Lower leg skin (tissue), 4 donors: ENCODE measurements around the gene RAB39B. TPM values are rescaled to one million over a fixed set of nuclear protein-coding genes. Genes with fewer than 3 reads are reported as not detected.

Experiments
- DNase-seq, 2 donors: peaks; one replicate each; pipeline ENCODE4 v3.0.0-alpha.2; 2019; ENCODE audit warnings: low spot score in 2 of 2
- H3K4me3 ChIP-seq: fragments of 200-600 bp; sonication (generic); 2 replicates; pipeline ENCODE4 v1.5.1; 2017; ENCODE audit warnings: mild to moderate bottlenecking, low read depth; ENCODE audit not compliant: poor library complexity, severe bottlenecking
- POLR2A ChIP-seq, 2 donors: fragments of 450-650 bp; IDR thresholded peaks; one replicate each; pipeline ENCODE4 v1.6.1; 2016 to 2017; ENCODE audit warnings: antibody characterized with exemption in 2 of 2, mild to moderate bottlenecking in 1 of 2, moderate library complexity in 1 of 2
- WGBS, 2 donors: methylation state at CpG; one replicate each; pipeline ENCODE4 v1.1.5; 2018; 5-methylcytosine and 5-hydroxymethylcytosine counted together
- intact Hi-C: fragments of 100-400 bp; cut with DNase I; formaldehyde crosslinking; loops from one replicate; pipeline ENCODE4 v1.15.0; 2023; ENCODE audit warnings: low total_unique reads
- total RNA-seq, 4 donors: library from RNA; depleted of rRNA; stranded (reverse); fragments of >200 nt; gene quantifications; one replicate each; pipeline ENCODE4 v1.1.0, GENCODE V29; 2016
- TF ChIP-seq, protein P1 (sequence below), 3 donors: fragments of 450-650 bp; IDR thresholded peaks; one replicate each; pipeline ENCODE4 v1.5.1; 2016; ENCODE audit warnings: antibody characterized with exemption in 3 of 3, mild to moderate bottlenecking in 3 of 3, moderate library complexity in 2 of 3

Gene RAB39B
- total RNA-seq, 4 donors from 2014 or later = 0.08 to 0.23 (median 0.15) TPM

DNA sequence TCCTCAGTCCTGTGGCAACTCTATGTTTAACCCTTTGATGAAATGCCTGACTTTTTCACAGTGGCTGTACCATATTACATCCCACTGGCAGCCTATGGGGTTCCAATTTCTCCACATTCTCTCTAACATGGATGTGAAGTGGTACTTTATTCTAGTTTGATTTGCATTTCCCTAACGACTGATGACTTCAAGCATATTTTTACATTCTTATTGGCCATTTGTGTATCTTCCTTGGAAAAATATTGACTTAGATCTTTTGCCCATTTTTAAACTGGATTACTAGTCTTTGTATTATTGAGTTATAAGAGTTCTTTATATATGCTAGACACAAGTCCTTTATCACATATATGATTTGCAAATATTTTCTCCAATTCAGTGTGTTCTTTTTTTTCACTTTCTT, 2.1 kb upstream of the RAB39B start:
- H3K4me3 ChIP-seq = no peak overlapping the region
- no peak for TF ChIP-seq POLR2A (IDR thresholded peaks at IDR 0.05)
- WGBS, 2 donors = 85 to 88% methylated on average over 1 of the region's 1 CpG
- DNase-seq = no peak
- intact Hi-C loops = no loop called here

GRCh38 chrX:155262970-155263754, 1.1 kb downstream of the RAB39B start:
- H3K4me3 ChIP-seq = no peak overlapping the region
- intact Hi-C loops = no loop called here
- no peak for DNase-seq
- WGBS, 2 donors = 28 to 44% methylated on average over 5 of the region's 5 CpGs
- TF ChIP-seq POLR2A (IDR thresholded peaks at IDR 0.05) = no peak
- TF ChIP-seq, protein P1, sequence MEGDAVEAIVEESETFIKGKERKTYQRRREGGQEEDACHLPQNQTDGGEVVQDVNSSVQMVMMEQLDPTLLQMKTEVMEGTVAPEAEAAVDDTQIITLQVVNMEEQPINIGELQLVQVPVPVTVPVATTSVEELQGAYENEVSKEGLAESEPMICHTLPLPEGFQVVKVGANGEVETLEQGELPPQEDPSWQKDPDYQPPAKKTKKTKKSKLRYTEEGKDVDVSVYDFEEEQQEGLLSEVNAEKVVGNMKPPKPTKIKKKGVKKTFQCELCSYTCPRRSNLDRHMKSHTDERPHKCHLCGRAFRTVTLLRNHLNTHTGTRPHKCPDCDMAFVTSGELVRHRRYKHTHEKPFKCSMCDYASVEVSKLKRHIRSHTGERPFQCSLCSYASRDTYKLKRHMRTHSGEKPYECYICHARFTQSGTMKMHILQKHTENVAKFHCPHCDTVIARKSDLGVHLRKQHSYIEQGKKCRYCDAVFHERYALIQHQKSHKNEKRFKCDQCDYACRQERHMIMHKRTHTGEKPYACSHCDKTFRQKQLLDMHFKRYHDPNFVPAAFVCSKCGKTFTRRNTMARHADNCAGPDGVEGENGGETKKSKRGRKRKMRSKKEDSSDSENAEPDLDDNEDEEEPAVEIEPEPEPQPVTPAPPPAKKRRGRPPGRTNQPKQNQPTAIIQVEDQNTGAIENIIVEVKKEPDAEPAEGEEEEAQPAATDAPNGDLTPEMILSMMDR (IDR thresholded peaks at IDR 0.05) = no peak

GRCh38 chrX:155259752-155260151, 4.5 kb downstream of the RAB39B start:
- DNase-seq = no peak
- WGBS, 2 donors = 48 to 58% methylated on average over 3 of the region's 3 CpGs
- intact Hi-C loops = no loop called here
- H3K4me3 ChIP-seq = no peak overlapping the region
- TF ChIP-seq POLR2A (IDR thresholded peaks at IDR 0.05) = no peak
- TF ChIP-seq, protein P1 (IDR thresholded peaks at IDR 0.05) = no peak

DNA sequence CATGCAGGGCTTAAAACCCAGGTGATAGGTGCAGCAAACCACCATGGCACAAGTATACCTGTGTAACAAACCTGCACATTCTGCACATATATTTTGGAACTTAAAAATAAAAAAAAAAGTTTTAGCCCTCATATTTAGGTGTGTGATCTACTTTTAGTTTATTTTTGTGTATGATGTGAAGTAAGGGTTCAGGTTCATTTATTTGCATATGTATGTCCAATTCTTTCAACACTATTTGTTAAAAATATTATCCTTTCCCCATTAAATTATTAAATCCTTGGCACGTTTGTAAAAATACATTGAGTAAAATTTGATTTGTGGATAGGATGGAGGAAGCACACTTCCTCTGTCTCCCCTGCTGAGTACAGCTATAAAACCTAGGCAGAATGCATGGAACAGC, 12.9 kb downstream of the RAB39B start:
- intact Hi-C loops = no loop called here
- no peak for TF ChIP-seq POLR2A (IDR thresholded peaks at IDR 0.05)
- WGBS, 2 donors = 30 to 43% methylated on average over 1 of the region's 1 CpG

DNA sequence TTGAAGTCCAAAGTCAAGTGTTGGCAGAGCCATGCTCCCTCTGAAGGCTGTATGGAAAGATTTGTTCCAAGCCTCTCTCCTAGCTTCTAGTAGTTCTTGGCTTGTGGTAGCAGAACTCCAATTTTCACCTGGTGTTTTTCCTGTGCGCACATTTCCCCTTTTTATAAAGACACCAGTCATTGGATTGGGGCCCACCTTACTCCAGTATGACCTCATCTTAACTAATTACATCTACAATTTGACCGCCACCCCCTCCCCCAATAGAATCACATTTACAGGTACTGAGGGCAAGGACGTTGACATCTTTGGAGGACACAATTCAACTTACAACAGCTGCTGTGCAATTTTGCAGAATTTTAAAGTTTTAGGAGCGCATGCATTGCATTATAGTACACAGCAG, 16.8 kb downstream of the RAB39B start:
- TF ChIP-seq, protein P1 (IDR thresholded peaks at IDR 0.05) = no peak
- no peak for TF ChIP-seq POLR2A (IDR thresholded peaks at IDR 0.05)
- WGBS, 2 donors = 73 to 84% methylated on average over 4 of the region's 4 CpGs
- DNase-seq = no peak
- intact Hi-C loops = no loop called here
- no peak overlapping the region for H3K4me3 ChIP-seq

More for the DNA sequence above, 12.9 kb downstream of the RAB39B start:
- DNase-seq = no peak
- H3K4me3 ChIP-seq = no peak overlapping the region

GRCh38 chrX:155246748-155247147, 17.5 kb downstream of the RAB39B start:
- intact Hi-C loops = no loop called here
- no peak overlapping the region for H3K4me3 ChIP-seq
- no peak for TF ChIP-seq POLR2A (IDR thresholded peaks at IDR 0.05)
- TF ChIP-seq, protein P1 (IDR thresholded peaks at IDR 0.05) = no peak
- WGBS, 2 donors = 70 to 100% methylated on average over 1 of the region's 1 CpG
- no peak for DNase-seq

DNA sequence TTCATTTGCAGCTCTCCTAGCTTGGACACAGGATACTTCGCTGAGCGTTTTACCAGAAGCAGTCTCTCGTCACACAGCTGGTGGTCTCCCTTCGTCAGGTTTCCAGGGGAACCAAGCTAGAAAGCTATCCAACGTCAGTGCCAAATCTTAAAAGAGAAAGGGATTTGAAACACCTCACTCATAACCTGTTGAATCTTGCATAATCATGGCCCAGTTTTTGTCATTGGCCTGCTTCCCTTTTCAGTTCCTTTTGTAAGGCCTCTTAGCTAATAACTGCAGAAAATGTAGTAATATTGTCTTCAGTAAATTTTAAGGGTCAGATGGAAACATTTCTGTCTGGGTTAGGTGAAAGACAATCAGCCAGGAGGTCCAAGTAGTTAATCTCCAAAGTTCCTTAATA, 22.0 kb downstream of the RAB39B start:
- 42 to 55% methylated on average over 5 of the region's 5 CpGs for WGBS, 2 donors
- TF ChIP-seq, protein P1 (IDR thresholded peaks at IDR 0.05) = no peak
- no peak for TF ChIP-seq POLR2A (IDR thresholded peaks at IDR 0.05)
- no peak for DNase-seq
- no peak overlapping the region for H3K4me3 ChIP-seq
- intact Hi-C loops = no loop called here
